ENCODE measurements around the gene WDR75. TPM values are rescaled to one million over a fixed set of nuclear protein-coding genes. Genes with fewer than 3 reads are reported as not detected.

The WDR75 gene
- total RNA-seq, 1 donor from 2014 or later, result 49.8 TPM

DNA sequence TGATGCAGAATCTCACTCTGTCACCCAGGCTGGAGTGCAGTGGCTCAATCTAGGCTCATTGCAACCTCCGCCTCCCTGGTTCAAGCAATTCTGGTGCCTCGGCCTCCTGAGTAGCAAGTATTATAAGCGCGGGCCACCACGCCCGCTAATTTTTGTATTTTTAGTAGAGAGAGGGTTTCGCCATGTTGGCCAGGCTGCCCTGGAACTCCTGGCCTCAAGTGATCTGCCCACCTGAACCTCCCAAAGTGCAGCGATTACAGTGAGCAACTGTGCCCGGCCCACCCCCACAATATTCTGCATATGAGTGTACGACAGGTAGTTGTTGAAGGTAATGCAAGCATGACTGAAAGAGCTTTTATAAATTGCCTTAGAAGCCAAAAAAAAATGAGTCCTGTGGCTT is 1.2 kb downstream of the WDR75 start:
- Mint-ChIP-seq H3K27me3 (no peaks in the 10 kb centered on the region), H3K27ac (no peak overlapping the region), H3K4me3 (no peak overlapping the region), H3K4me1 (ENCODE audit: unreplicated experiment) (peaks cover 9% of the 10 kb centered on the region), H3K9me3 (no peaks in the 10 kb centered on the region), H3K36me3 (no peaks in the 10 kb centered on the region)
- no peak for TF ChIP-seq CTCF (conservative IDR thresholded peaks at IDR 0.05)
- DNase-seq (ENCODE audit: extremely low spot score, unreplicated experiment), result no peak

GRCh38 chr2:189444322-189444721 is 3.0 kb downstream of the WDR75 start:
- Mint-ChIP-seq H3K4me1 (ENCODE audit: unreplicated experiment) (peaks cover 9% of the 10 kb centered on the region), H3K27me3 (no peaks in the 10 kb centered on the region), H3K9me3 (no peaks in the 10 kb centered on the region), H3K36me3 (peaks cover 7% of the 10 kb centered on the region), H3K4me3 (no peak overlapping the region), H3K27ac (no peak overlapping the region)
- no peak for TF ChIP-seq CTCF (conservative IDR thresholded peaks at IDR 0.05)
- DNase-seq (ENCODE audit: extremely low spot score, unreplicated experiment), result no peak

GRCh38 chr2:189446780-189447179 is 5.5 kb downstream of the WDR75 start:
- H3K36me3 Mint-ChIP-seq, result peaks cover 19% of the 10 kb centered on the region
- no peak overlapping the region for H3K27ac Mint-ChIP-seq
- H3K4me3 Mint-ChIP-seq, result no peak overlapping the region
- no peaks in the 10 kb centered on the region for H3K9me3 Mint-ChIP-seq
- no peak for DNase-seq (ENCODE audit: extremely low spot score, unreplicated experiment)
- no peak for TF ChIP-seq CTCF (conservative IDR thresholded peaks at IDR 0.05)
- H3K4me1 Mint-ChIP-seq (ENCODE audit: unreplicated experiment), result no peaks in the 10 kb centered on the region
- H3K27me3 Mint-ChIP-seq, result no peaks in the 10 kb centered on the region

DNA sequence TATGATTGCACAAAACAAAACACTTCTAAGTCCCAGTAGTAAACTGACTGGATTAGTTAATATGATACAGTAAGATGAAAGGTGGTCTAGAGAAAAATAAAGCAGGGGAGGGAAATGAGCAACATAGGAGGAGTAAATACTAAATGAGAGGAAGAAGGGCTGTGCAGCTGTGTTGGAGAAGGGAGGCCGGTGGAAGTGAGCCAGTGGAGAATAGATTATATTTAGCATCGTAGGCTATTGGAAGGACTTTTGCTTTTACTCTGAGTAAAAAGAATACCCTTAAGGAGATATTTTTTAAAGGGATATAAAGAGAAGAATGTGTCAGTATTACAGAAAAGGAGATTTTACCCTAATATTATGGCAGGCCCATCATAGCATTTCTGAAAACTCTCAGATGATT is 12.7 kb downstream of the WDR75 start:
- peak overlapping the region; percentile 22 for H3K27ac Mint-ChIP-seq

GRCh38 chr2:189465076-189465475 is 23.8 kb downstream of the WDR75 start:
- no peak overlapping the region for H3K27ac Mint-ChIP-seq
- H3K4me1 Mint-ChIP-seq (ENCODE audit: unreplicated experiment), result no peaks in the 10 kb centered on the region
- H3K4me3 Mint-ChIP-seq, result no peak overlapping the region
- H3K36me3 Mint-ChIP-seq, result peaks cover 36% of the 10 kb centered on the region
- no peaks in the 10 kb centered on the region for H3K27me3 Mint-ChIP-seq
- TF ChIP-seq CTCF (conservative IDR thresholded peaks at IDR 0.05), result no peak
- no peak for DNase-seq (ENCODE audit: extremely low spot score, unreplicated experiment)
- no peaks in the 10 kb centered on the region for H3K9me3 Mint-ChIP-seq

More for the DNA sequence above, 12.7 kb downstream of the WDR75 start:
- H3K4me3 Mint-ChIP-seq, result no peak overlapping the region
- no peaks in the 10 kb centered on the region for H3K9me3 Mint-ChIP-seq
- no peak for DNase-seq (ENCODE audit: extremely low spot score, unreplicated experiment)
- no peak for TF ChIP-seq CTCF (conservative IDR thresholded peaks at IDR 0.05)
- peaks cover 44% of the 10 kb centered on the region for H3K36me3 Mint-ChIP-seq
- H3K4me1 Mint-ChIP-seq (ENCODE audit: unreplicated experiment), result no peaks in the 10 kb centered on the region
- no peaks in the 10 kb centered on the region for H3K27me3 Mint-ChIP-seq

GRCh38 chr2:189465478-189465877 is 24.2 kb downstream of the WDR75 start:
- Mint-ChIP-seq H3K9me3 (no peaks in the 10 kb centered on the region), H3K4me1 (ENCODE audit: unreplicated experiment) (no peaks in the 10 kb centered on the region), H3K27ac (no peak overlapping the region), H3K4me3 (no peak overlapping the region), H3K27me3 (no peaks in the 10 kb centered on the region), H3K36me3 (peaks cover 36% of the 10 kb centered on the region)
- no peak for DNase-seq (ENCODE audit: extremely low spot score, unreplicated experiment)
- no peak for TF ChIP-seq CTCF (conservative IDR thresholded peaks at IDR 0.05)

Data from type B pancreatic cell (in vitro differentiated cells).